Transverse colon (tissue), 3 donors: ENCODE data around the gene CD6.

ENCODE experiments used
- CTCF ChIP-seq, 5 experiments: fragments of 200-600 bp in 3 of 5; fragments of 450-650 bp in 2 of 5; sonication (generic) in 3 of 5; IDR thresholded peaks; 1 replicate in 2 of 5; 2 replicates in 3 of 5; pipeline ENCODE4 v1.5.1; 2016 to 2017; ENCODE audit warnings: antibody characterized with exemption in 5 of 5, inconsistent platforms in 3 of 5, mild to moderate bottlenecking in 2 of 5, moderate library complexity in 1 of 5
- EP300 ChIP-seq: sonication (generic); formaldehyde crosslinking; IDR thresholded peaks from one replicate; pipeline ENCODE4 v1.6.1; 2017; ENCODE audit warnings: antibody characterized with exemption, low read depth

- TF ChIP-seq CTCF (IDR thresholded peaks at IDR 0.05) (no peak), EP300 (no peak)
Measured at GRCh38 chr11:60933416-60934123, 37.9 kb upstream of the CD6 start.
